Stromal cell of bone marrow (primary cell): ENCODE results near the gene PDGFD.

ENCODE experiments used
- DNase-seq: peaks from one replicate; pipeline ENCODE4 v3.0.0-alpha.2; 2012; ENCODE audit warnings: low read depth

Gene PDGFD

GRCh38 chr11:104093426-104094280 is 70.3 kb downstream of the PDGFD start:
- no peak for DNase-seq

GRCh38 chr11:104092744-104093143 is 71.2 kb downstream of the PDGFD start:
- no peak for DNase-seq

GRCh38 chr11:104091281-104092096 is 72.5 kb downstream of the PDGFD start:
- no peak for DNase-seq

- DNase-seq, result no peak
Observed at GRCh38 chr11:104090767-104091166, 73.2 kb downstream of the PDGFD start.

- no peak for DNase-seq
Observed at GRCh38 chr11:104089481-104089880, 74.5 kb downstream of the PDGFD start.

GRCh38 chr11:104086621-104087020 is 77.3 kb downstream of the PDGFD start:
- no peak for DNase-seq

GRCh38 chr11:104078995-104079394 is 85.0 kb downstream of the PDGFD start:
- DNase-seq, result no peak

- no peak for DNase-seq
Observed at GRCh38 chr11:104078245-104078644, 85.7 kb downstream of the PDGFD start.

GRCh38 chr11:104076455-104076854 is 87.5 kb downstream of the PDGFD start:
- DNase-seq, result no peak

- DNase-seq, result no peak
Observed at GRCh38 chr11:104075706-104076105, 88.2 kb downstream of the PDGFD start.

GRCh38 chr11:104075091-104075490 is 88.9 kb downstream of the PDGFD start:
- no peak for DNase-seq

GRCh38 chr11:104073950-104074705 is 89.8 kb downstream of the PDGFD start:
- peak; percentile 22 for DNase-seq

- no peak for DNase-seq
Observed at GRCh38 chr11:104067534-104067933, 96.4 kb downstream of the PDGFD start.

GRCh38 chr11:104064034-104064630 is 99.8 kb downstream of the PDGFD start:
- DNase-seq, result no peak

- DNase-seq, result no peak
Observed at GRCh38 chr11:104061853-104062521, 102.0 kb downstream of the PDGFD start.

GRCh38 chr11:104060820-104061219 is 103.1 kb downstream of the PDGFD start:
- DNase-seq, result no peak

GRCh38 chr11:104060004-104060794 is 103.7 kb downstream of the PDGFD start:
- no peak for DNase-seq

GRCh38 chr11:104058680-104059079 is 105.3 kb downstream of the PDGFD start:
- no peak for DNase-seq

- no peak for DNase-seq
Observed at GRCh38 chr11:104057908-104058307, 106.0 kb downstream of the PDGFD start.

- DNase-seq, result no peak
Observed at GRCh38 chr11:104055596-104055995, 108.4 kb downstream of the PDGFD start.
